ENCODE data around the gene GSN.

GSN gene

DNA sequence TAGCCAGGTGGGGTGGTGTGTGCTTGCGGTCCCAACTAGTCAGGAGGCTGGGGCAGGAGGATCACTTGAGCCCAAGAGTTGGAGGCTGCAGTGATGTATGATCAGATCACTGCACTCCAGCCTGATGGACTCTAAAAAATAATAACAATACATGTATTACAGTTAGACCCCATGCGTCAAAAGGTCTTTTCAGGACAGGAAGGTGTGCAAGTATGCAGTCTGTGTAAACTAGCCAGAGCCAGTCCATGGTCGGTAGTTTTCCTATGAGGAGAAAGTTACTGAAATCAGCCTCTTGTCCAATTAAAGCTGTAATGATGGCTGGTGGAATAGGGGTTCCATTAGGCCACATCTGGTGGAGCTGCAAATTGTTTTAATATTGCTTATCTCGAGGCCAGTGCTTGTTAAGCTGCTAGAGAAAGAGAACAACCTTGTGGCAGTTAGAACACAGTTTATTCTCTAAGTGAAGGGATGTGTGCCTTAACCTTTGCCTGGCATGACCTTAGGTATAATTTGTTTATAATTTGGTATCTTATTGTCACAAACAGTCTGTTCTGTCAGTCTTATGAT, 103.6 kb downstream of the GSN start:
- Histone ChIP-seq H3K36me3 (no peaks in the 10 kb centered on the region), H3K4me1 (ENCODE audit: control insufficient read depth in 1 of 2, insufficient read depth in 1 of 2, low read depth in 1 of 2, low read length in 1 of 2) (peaks cover 61 to 63% of the 10 kb centered on the region in 2 experiments), H3K27ac (peak overlapping the region; percentile 88), H3K4me3 (ENCODE audit: low read depth in 1 of 2, low read length in 1 of 2) (peak overlapping the region in 1 of 2 experiments; percentile 97), H3K27me3 (no peaks in the 10 kb centered on the region), H3K9me3 (no peaks in the 10 kb centered on the region)
- TF ChIP-seq, protein P1, sequence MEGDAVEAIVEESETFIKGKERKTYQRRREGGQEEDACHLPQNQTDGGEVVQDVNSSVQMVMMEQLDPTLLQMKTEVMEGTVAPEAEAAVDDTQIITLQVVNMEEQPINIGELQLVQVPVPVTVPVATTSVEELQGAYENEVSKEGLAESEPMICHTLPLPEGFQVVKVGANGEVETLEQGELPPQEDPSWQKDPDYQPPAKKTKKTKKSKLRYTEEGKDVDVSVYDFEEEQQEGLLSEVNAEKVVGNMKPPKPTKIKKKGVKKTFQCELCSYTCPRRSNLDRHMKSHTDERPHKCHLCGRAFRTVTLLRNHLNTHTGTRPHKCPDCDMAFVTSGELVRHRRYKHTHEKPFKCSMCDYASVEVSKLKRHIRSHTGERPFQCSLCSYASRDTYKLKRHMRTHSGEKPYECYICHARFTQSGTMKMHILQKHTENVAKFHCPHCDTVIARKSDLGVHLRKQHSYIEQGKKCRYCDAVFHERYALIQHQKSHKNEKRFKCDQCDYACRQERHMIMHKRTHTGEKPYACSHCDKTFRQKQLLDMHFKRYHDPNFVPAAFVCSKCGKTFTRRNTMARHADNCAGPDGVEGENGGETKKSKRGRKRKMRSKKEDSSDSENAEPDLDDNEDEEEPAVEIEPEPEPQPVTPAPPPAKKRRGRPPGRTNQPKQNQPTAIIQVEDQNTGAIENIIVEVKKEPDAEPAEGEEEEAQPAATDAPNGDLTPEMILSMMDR (IDR thresholded peaks at IDR 0.05) = no peak

DNA sequence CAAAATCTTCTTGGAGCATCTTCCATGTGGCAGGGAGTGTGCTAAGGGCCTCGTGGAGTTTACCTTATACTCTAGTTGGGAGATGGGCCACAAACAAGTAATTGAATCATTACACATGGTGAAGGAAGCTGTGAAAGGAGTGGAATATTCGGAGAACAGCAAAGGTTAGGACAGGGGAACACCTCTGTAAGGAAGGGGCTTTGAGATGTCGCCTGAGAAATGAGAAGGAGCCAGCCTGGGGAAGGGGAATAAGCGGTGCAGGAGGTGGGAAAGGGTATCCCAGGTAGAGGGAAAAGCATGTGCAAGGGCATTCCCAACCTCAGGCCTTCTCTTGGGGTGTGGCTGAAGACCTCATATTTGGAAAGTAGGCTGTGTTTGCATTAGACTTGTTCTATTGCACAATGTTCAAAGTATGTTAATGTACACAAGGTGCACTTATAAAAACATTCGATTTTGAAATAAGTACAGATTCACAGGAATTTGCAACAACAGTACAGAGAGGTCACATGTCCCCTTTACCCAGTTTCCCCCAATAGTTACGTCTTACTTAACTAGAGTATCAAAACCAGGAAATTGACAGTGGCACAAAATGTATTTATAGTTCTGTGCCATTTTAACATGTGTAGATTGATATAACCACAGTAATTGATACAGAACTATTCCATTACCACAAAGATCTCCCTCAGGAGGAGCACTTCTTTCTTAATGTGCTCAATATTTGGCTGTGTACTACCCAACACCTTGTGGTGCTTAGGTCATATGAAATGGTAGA, 104.5 kb downstream of the GSN start:
- H3K4me3 ChIP-seq (ENCODE audit: low read depth in 1 of 2, low read length in 1 of 2) = no peak overlapping the region
- no peaks in the 10 kb centered on the region for H3K27me3 ChIP-seq
- no peaks in the 10 kb centered on the region for H3K36me3 ChIP-seq
- TF ChIP-seq, protein P1 (IDR thresholded peaks at IDR 0.05) = no peak
- H3K4me1 ChIP-seq (ENCODE audit: control insufficient read depth in 1 of 2, insufficient read depth in 1 of 2, low read depth in 1 of 2, low read length in 1 of 2) = peaks cover 52 to 54% of the 10 kb centered on the region in 2 experiments
- peak overlapping the region; percentile 88 for H3K27ac ChIP-seq
- H3K9me3 ChIP-seq = no peaks in the 10 kb centered on the region

GRCh38 chr9:121373011-121373729, 105.2 kb downstream of the GSN start:
- Histone ChIP-seq H3K4me3 (ENCODE audit: low read depth in 1 of 2, low read length in 1 of 2) (no peak overlapping the region), H3K27ac (peak overlapping the region; percentile 88)

GRCh38 chr9:121376214-121376830, 108.4 kb downstream of the GSN start:
- peaks cover 24 to 26% of the 10 kb centered on the region in 2 experiments for H3K4me1 ChIP-seq (ENCODE audit: control insufficient read depth in 1 of 2, insufficient read depth in 1 of 2, low read depth in 1 of 2, low read length in 1 of 2)
- no peak overlapping the region for H3K27ac ChIP-seq
- TF ChIP-seq, protein P1 (IDR thresholded peaks at IDR 0.05) = no peak
- H3K36me3 ChIP-seq = no peaks in the 10 kb centered on the region
- no peaks in the 10 kb centered on the region for H3K27me3 ChIP-seq
- no peak overlapping the region for H3K4me3 ChIP-seq (ENCODE audit: low read depth in 1 of 2, low read length in 1 of 2)
- H3K9me3 ChIP-seq = no peaks in the 10 kb centered on the region

More at GRCh38 chr9:121373011-121373729, 105.2 kb downstream of the GSN start:
- H3K4me1 ChIP-seq (ENCODE audit: control insufficient read depth in 1 of 2, insufficient read depth in 1 of 2, low read depth in 1 of 2, low read length in 1 of 2) = peaks cover 45 to 47% of the 10 kb centered on the region in 2 experiments
- no peaks in the 10 kb centered on the region for H3K36me3 ChIP-seq
- H3K27me3 ChIP-seq = no peaks in the 10 kb centered on the region
- H3K9me3 ChIP-seq = no peaks in the 10 kb centered on the region
- TF ChIP-seq, protein P1 (IDR thresholded peaks at IDR 0.05) = no peak

DNA sequence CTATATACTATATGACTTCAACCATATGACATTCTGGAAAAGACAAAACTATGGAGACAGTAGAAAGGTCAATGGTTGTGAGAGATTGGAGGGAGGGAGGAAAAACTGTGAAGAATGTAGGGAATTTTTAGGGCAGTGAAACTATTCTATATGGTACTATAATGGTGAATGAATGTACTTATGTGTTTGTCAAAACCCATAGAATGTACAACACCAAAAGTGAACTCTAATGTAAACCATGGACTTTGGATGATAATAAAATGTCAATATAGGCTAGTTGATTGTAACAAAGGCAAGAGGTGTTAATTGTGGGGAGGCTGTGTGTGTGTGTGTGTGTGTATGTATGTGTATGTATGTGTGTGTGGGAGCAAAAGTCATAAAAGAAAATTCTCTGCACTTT, 112.9 kb downstream of the GSN start:
- Histone ChIP-seq H3K9me3 (no peaks in the 10 kb centered on the region), H3K4me1 (ENCODE audit: control insufficient read depth in 1 of 2, insufficient read depth in 1 of 2, low read depth in 1 of 2, low read length in 1 of 2) (peaks cover 15 to 16% of the 10 kb centered on the region in 2 experiments), H3K36me3 (no peaks in the 10 kb centered on the region), H3K27ac (no peak overlapping the region), H3K27me3 (no peaks in the 10 kb centered on the region), H3K4me3 (ENCODE audit: low read depth in 1 of 2, low read length in 1 of 2) (no peak overlapping the region)
- TF ChIP-seq, protein P1 (IDR thresholded peaks at IDR 0.05) = no peak

Data from neutrophil (primary cell).